ENCODE data around the gene DCP2.

DNA sequence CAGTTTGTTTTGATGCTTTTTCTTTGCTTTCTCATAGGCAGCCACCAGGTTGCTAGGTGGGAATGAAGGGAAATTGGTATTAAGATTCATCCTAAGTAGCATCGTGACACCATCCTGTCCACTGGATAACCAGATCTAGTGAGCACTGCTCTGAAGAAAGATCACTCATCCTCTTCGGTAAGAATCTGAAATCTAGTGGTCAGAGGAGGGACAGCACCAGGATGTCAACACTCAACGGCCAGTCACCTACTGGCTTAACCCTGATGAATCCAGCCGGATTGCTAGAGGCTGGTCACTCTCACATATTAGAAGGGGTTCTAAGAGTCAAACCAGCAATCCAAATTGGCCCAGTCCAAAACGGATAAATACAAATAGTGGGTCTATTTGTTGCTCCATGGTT is 50.8 kb downstream of the DCP2 start:
- TF ChIP-seq, protein P1, sequence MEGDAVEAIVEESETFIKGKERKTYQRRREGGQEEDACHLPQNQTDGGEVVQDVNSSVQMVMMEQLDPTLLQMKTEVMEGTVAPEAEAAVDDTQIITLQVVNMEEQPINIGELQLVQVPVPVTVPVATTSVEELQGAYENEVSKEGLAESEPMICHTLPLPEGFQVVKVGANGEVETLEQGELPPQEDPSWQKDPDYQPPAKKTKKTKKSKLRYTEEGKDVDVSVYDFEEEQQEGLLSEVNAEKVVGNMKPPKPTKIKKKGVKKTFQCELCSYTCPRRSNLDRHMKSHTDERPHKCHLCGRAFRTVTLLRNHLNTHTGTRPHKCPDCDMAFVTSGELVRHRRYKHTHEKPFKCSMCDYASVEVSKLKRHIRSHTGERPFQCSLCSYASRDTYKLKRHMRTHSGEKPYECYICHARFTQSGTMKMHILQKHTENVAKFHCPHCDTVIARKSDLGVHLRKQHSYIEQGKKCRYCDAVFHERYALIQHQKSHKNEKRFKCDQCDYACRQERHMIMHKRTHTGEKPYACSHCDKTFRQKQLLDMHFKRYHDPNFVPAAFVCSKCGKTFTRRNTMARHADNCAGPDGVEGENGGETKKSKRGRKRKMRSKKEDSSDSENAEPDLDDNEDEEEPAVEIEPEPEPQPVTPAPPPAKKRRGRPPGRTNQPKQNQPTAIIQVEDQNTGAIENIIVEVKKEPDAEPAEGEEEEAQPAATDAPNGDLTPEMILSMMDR (IDR thresholded peaks at IDR 0.05; ENCODE audit: low read length): no peak
- TF ChIP-seq EZH2 (IDR thresholded peaks at IDR 0.05; ENCODE audit: borderline replicate concordance, low read length): no peak

Measured in OCI-LY1 (cell line).